C4-2B (cell line): Measurements from ENCODE around the gene CCSER1.
"Not testable (repeated sequence)": the region's sequence is repeated elsewhere in the genome, so short reads cannot be mapped to it uniquely, and the experiment has no call there.

Experiments
- H3K27ac ChIP-seq: fragments of 450-650 bp; 2 replicates; pipeline ENCODE4 v1.5.1; 2017
- CTCF ChIP-seq: fragments of 450-650 bp; conservative IDR thresholded peaks from 2 replicates; pipeline ENCODE4 v1.5.1; 2017; ENCODE audit warnings: mild to moderate bottlenecking
- ZFX ChIP-seq: fragments of 450-650 bp; IDR thresholded peaks from 2 replicates; pipeline ENCODE4 v1.6.1; 2017

The CCSER1 gene

GRCh38 chr4:90883519-90883918 is 756.3 kb downstream of the CCSER1 start:
- TF ChIP-seq ZFX (no peak), CTCF (no peak)
- H3K27ac ChIP-seq: no peak overlapping the region

- no peak overlapping the region for H3K27ac ChIP-seq
- no peak for TF ChIP-seq CTCF
- no peak for TF ChIP-seq ZFX
These were observed 761.4 kb downstream of the CCSER1 start for GRCh38 chr4:90888571-90888970.

- H3K27ac ChIP-seq: no peak overlapping the region
- TF ChIP-seq ZFX: no peak
- TF ChIP-seq CTCF: no peak
These were observed 762.0 kb downstream of the CCSER1 start for GRCh38 chr4:90889171-90889570.

- not testable (repeated sequence) for H3K27ac ChIP-seq
These were observed 776.2 kb downstream of the CCSER1 start for GRCh38 chr4:90903413-90903812.

GRCh38 chr4:90904021-90904420 is 776.8 kb downstream of the CCSER1 start:
- no peak overlapping the region for H3K27ac ChIP-seq

GRCh38 chr4:90906239-90906638 is 779.0 kb downstream of the CCSER1 start:
- H3K27ac ChIP-seq: no peak overlapping the region
- TF ChIP-seq ZFX (no peak), CTCF (no peak)

More at GRCh38 chr4:90904021-90904420, 776.8 kb downstream of the CCSER1 start:
- no peak for TF ChIP-seq CTCF
- no peak for TF ChIP-seq ZFX

GRCh38 chr4:90911724-90912434 is 784.7 kb downstream of the CCSER1 start:
- not testable (repeated sequence) for H3K27ac ChIP-seq
- peak; percentile 19 for TF ChIP-seq CTCF

- H3K27ac ChIP-seq: no peak overlapping the region
- TF ChIP-seq ZFX: no peak
- TF ChIP-seq CTCF: no peak
These were observed 795.0 kb downstream of the CCSER1 start for GRCh38 chr4:90922174-90922573.
